ENCODE measurements around the gene PCDHB8.
"Not testable (repeated sequence)": the region's sequence is repeated elsewhere in the genome, so short reads cannot be mapped to it uniquely, and the experiment has no call there.

PCDHB8 gene

DNA sequence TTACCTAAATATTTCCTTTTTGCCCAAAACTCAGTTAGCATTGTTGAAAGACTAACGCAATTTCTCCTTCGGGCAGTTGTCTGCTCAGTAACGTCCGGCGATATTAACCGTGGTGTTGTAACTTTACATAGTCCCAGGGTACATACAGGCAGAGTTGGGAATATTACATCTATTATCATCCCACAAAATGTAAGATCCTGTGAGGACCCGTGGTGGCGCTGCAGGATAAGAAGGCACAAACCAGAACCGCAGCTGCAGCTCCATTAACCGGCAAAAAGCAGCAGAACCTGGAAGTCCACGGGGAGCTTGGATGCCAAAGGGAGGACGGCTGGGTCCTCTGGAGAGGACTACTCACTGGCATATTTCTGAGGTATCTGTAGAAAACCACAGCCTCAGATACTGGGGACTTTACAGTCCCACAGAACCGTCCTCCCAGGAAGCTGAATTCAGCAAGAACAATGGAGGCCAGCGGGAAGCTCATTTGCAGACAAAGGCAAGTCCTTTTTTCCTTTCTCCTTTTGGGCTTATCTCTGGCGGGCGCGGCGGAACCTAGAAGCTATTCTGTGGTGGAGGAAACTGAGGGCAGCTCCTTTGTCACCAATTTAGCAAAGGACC, at the start of gene PCDHB8:
PCDHB8 (plus strand) TSS at position 214 of the 615 bp plus-strand sequence; CDS start at position 459, 245 bp downstream.
- DNase-seq = not testable (repeated sequence)

DNA sequence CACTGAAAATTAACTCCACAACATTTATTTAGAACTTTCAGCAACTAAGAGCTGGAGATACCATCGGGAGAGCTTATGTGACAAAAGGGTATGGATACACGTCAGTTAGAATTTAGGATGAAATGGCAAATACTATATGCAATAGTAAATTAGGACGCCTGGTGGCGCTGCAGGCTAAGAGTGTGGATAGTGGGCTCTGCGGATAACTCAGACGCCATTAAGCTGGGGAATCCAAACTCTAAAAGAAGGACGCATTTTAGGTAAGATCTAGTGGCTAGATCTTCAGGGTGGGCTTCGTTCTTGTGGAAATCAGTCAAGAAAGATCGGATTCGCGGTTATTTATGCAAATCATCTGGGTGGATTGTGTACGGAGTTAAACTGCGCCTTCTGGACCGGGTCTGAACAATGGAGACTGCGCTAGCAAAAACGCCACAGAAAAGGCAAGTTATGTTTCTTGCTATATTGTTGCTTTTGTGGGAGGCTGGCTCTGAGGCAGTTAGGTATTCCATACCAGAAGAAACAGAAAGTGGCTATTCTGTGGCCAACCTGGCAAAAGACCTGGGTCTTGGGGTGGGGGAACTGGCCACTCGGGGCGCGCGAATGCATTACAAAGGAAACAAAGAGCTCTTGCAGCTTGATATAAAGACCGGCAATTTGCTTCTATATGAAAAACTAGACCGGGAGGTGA, 42.4 kb upstream of the PCDHB8 start, which contains the start of gene PCDHB5:
PCDHB5 (plus strand) TSS at position 177 of the 688 bp plus-strand sequence; CDS start at position 406, 229 bp downstream.
- no peak for DNase-seq

DNA sequence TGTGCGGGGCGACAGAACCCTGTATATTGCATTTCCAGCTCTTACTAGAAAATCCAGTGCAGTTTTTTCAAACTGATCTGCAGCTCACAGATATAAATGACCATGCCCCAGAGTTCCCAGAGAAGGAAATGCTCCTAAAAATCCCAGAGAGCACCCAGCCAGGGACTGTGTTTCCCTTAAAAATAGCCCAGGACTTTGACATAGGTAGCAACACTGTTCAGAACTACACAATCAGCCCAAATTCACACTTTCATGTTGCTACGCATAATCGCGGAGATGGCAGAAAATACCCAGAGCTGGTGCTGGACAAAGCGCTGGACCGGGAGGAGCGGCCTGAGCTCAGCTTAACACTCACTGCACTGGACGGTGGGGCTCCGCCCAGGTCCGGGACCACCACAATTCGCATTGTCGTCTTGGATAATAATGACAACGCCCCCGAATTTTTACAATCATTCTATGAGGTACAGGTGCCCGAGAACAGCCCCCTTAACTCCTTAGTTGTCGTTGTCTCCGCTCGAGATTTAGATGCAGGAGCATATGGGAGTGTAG, 41.8 kb upstream of the PCDHB8 start:
- no peak for DNase-seq

DNA sequence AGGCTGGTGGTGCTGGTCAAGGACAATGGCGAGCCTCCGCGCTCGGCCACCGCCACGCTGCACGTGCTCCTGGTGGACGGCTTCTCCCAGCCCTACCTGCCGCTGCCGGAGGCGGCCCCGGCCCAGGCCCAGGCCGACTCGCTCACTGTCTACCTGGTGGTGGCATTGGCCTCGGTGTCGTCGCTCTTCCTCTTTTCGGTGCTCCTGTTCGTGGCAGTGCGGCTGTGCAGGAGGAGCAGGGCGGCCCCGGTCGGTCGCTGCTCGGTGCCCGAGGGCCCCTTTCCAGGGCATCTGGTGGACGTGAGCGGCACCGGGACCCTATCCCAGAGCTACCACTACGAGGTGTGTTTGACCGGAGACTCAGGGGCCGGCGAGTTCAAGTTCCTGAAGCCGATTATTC, 40.2 kb upstream of the PCDHB8 start:
- DNase-seq = not testable (repeated sequence)

DNA sequence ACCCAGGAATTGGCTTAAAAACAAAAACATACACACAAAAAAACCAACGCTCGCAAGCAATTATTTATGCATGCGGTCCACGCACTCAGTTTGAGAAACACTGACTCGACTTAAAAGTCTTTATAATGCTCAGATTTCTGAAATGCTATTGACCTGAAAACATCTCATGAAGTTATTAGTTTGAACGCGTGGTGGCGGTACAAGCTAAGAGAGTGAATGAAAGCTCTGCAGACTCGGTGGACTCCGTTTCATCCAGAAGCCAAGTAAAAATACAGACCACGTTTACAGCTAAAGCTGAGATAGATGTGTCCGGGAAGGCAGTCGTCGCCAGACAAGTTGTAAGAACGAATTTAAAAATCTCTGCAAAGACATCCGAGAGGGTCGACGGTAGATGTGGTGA, 27.8 kb upstream of the PCDHB8 start, which contains the start of gene PCDHB6:
PCDHB6 (plus strand) TSS at position 246 of the 400 bp plus-strand sequence. CDS start 201 bp downstream, outside the sequence.
- DNase-seq = no peak

DNA sequence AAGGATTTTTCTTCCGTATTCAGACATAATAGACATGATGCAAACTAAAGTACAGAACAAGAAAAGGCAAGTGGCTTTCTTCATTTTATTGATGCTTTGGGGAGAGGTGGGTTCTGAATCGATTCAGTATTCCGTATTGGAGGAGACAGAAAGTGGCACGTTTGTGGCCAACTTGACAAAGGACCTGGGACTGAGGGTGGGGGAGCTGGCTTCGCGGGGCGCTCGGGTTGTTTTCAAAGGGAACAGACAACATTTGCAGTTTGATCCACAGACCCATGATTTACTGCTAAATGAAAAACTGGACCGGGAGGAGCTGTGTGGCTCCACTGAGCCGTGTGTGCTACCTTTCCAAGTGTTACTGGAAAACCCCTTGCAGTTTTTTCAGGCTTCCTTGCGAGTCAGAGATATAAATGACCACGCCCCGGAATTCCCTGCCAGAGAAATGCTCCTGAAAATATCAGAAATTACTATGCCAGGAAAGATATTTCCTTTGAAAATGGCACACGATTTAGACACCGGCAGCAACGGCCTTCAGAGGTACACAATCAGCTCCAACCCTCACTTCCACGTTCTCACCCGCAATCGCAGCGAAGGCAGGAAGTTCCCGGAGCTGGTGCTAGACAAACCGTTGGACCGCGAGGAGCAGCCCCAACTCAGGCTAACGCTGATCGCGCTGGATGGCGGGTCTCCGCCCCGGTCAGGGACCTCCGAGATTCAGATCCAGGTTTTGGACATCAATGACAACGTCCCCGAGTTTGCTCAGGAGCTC, 27.2 kb upstream of the PCDHB8 start:
- no peak for DNase-seq

DNA sequence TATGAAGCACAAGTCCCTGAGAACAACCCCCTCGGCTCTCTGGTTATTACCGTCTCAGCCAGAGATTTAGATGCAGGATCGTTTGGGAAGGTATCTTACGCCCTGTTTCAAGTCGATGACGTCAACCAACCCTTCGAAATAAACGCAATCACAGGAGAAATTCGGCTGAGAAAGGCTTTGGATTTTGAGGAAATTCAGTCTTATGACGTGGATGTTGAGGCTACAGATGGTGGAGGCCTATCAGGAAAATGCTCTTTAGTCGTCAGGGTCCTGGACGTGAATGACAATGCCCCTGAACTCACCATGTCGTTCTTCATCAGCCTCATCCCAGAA, 26.6 kb upstream of the PCDHB8 start:
- no peak for DNase-seq

DNA sequence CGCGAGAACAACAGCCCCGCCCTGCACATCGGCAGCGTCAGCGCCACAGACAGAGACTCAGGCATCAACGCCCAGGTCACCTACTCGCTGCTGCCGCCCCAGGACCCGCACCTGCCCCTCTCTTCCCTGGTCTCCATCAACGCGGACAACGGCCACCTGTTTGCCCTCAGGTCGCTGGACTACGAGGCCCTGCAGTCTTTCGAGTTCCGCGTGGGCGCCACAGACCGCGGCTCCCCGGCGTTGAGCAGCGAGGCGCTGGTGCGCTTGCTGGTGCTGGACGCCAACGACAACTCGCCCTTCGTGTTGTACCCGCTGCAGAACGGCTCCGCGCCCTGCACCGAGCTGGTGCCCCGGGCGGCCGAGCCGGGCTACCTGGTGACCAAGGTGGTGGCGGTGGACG, 26.0 kb upstream of the PCDHB8 start:
- not testable (repeated sequence) for DNase-seq

DNA sequence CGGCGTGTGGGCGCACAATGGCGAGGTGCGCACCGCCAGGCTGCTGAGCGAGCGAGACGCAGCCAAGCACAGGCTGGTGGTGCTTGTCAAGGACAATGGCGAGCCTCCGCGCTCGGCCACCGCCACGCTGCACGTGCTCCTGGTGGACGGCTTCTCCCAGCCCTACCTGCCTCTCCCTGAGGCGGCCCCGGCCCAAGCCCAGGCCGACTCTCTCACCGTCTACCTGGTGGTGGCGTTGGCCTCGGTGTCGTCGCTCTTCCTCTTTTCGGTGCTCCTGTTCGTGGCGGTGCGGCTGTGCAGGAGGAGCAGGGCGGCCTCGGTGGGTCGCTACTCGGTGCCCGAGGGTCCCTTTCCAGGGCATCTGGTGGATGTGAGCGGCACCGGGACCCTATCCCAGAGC, 25.5 kb upstream of the PCDHB8 start:
- DNase-seq = not testable (repeated sequence)

DNA sequence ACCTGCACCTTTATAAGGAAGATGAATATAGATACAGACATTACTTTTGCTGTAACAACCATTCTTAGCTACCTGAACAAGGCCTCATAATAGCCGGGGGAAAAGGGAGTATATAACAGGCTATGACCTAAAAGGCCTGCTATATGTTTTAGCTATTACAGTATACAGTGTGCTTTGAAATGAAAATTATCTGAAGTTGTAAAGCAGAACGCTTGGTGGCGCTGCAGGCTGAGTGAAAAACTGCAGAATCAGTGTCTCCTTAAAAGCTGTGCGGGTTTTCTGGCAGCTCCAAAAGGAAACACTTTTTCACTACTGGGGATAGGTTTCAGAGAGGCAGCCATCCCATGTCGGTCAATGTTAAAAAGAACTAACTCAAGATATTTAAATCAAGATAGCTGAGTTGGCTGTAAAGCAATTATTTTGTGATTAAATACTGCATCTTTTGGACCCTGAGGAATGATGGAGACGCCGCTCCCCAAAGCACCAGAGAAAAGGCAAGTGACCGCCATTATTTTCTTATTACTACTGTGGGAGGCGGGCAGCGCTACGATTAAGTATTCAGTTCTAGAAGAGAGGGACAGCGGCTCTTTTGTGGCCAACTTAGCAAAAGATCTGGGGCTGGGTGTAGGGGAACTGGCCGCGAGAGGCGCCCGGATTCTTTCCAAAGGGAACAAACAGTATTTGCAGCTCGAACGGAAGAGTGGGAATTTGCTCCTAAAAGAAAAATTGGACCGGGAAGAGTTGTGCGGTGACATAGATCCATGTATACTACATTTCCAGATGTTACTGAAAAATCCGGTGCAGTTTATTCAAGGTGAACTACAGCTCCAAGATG, 21.8 kb upstream of the PCDHB8 start:
- DNase-seq = no peak

DNA sequence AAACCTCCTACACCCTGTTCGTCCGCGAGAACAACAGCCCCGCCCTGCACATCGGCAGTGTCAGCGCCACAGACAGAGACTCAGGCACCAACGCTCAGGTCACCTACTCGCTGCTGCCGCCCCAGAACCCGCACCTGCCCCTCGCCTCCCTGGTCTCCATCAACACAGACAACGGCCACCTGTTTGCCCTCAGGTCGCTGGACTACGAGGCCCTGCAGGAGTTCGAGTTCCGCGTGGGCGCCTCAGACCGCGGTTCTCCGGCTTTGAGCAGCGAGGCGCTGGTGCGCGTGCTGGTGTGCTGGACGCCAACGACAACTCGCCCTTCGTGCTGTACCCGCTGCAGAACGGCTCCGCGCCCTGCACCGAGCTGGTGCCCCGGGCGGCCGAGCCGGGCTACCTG, 20.2 kb upstream of the PCDHB8 start:
- DNase-seq = not testable (repeated sequence)

DNA sequence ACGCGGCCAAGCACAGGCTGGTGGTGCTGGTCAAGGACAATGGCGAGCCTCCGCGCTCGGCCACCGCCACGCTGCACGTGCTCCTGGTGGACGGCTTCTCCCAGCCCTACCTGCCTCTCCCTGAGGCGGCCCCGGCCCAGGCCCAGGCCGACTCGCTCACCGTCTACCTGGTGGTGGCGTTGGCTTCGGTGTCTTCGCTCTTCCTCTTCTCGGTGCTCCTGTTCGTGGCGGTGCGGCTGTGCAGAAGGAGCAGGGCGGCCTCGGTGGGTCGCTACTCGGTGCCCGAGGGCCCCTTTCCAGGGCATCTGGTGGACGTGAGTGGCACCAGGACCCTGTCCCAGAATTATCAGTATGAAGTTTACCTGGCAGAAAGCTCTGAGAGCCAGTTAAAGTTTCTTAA, 19.7 kb upstream of the PCDHB8 start:
- DNase-seq = not testable (repeated sequence)

DNA sequence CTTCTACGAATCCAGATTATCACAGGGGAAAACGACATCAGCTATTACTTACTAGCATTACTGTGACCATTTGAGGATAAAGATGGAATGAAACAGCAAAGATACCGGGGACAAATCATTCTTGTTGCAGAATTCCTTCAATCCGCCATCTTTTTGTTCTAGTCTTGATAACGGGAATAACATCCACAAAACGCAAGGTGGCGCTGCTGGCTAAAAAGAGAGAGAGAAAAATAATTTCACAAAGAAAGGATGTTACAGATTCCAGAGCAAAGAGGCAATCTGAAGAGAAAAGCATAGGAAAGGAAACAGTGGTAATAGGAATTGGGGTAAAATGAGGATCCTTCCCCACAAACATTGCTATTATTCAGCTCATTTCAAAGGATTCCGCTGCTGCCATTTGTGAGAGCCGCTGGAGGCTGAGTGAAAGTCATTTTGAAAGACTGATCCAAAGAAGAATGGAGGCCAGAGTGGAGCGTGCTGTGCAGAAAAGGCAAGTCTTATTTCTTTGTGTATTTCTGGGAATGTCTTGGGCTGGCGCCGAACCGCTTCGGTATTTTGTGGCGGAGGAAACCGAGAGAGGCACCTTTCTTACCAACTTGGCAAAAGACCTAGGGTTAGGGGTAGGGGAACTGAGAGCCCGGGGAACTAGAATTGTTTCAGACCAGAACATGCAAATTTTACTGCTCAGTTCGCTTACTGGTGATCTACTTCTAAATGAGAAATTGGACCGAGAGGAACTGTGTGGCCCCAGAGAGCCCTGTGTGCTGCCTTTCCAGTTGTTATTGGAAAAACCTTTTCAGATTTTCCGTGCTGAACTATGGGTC, 5.0 kb upstream of the PCDHB8 start, which contains the start of gene PCDHB7:
PCDHB7 (plus strand) TSS at position 264 of the 824 bp plus-strand sequence; CDS start at position 456, 192 bp downstream.
- no peak for DNase-seq

DNA sequence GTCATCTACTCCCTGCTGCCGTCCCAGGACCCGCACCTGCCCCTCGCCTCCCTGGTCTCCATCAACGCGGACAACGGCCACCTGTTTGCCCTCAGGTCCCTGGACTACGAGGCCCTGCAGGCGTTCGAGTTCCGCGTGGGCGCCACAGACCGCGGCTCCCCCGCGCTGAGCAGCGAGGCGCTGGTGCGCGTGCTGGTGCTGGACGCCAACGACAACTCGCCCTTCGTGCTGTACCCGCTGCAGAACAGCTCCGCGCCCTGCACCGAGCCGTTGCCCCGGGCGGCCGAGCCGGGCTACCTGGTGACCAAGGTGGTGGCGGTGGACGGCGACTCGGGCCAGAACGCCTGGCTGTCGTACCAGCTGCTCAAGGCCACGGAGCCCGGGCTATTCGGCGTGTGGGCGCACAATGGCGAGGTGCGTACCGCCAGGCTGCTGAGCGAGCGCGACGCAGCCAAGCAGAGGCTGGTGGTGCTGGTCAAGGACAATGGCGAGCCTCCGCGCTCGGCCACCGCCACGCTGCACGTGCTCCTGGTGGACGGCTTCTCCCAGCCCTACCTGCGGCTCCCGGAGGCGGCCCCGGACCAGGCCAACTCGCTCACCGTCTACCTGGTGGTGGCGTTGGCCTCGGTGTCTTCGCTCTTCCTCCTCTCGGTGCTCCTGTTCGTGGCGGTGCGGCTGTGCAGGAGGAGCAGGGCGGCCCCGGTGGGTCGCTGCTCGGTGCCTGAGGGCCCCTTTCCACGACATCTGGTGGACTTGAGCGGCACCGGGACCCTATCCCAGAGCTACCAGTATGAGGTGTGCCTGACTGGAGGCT, 3.1 kb upstream of the PCDHB8 start:
- not testable (repeated sequence) for DNase-seq

DNA sequence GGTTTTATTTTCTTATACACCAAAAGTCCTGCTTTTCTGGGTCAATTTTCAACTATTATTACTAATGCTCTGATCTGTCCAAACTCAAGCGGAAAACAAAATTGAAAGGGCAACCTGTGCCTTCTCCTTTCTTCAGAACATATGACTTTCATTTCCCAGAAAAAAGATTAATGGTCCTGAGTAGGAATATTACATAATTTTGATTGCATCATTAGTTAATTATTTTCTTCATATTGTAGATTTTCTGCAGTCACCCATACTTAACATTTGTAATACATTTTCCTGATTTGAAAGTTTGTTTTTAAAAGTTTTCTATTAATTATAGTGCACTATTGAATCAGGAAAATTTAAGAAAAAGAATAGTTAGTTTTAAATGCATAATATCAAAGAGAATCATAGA, 1.7 kb upstream of the PCDHB8 start:
- no peak for DNase-seq

DNA sequence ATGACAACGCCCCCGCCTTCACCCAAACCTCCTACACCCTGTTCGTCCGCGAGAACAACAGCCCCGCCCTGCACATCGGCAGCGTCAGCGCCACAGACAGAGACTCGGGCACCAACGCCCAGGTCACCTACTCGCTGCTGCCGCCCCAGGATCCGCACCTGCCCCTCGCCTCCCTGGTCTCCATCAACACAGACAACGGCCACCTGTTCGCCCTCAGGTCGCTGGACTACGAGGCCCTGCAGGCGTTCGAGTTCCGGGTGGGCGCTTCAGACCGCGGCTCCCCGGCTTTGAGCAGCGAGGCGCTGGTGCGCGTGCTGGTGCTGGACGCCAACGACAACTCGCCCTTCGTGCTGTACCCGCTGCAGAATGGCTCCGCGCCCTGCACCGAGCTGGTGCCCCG, 1.8 kb downstream of the PCDHB8 start:
- DNase-seq = not testable (repeated sequence)

DNA sequence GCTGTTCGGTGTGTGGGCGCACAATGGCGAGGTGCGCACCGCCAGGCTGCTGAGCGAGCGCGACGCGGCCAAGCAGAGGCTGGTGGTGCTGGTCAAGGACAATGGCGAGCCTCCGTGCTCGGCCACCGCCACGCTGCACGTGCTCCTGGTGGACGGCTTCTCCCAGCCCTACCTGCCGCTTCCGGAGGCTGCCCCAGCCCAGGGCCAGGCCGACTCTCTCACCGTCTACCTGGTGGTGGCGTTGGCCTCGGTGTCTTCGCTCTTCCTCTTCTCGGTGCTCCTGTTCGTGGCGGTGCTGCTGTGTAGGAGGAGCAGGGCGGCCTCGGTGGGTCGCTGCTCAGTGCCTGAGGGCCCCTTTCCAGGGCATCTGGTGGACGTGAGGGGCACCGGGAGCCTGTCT, 2.3 kb downstream of the PCDHB8 start:
- not testable (repeated sequence) for DNase-seq

DNA sequence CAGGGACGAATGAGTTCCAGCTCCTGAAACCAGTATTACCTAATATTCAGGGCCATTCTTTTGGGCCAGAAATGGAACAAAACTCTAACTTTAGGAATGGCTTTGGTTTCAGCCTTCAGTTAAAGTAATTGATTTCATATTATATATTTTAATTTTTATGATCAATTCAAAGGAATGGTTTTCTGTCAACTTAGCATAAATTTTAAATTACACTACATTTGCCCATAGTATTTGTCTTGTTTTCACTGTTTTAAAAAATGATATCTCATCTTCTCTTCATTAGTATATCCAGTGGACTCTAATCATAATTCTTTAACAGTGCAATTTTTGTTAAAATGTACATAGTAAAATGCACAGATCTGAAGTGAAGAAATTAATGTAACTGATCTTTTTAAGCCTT, 2.7 kb downstream of the PCDHB8 start:
- DNase-seq = no peak

DNA sequence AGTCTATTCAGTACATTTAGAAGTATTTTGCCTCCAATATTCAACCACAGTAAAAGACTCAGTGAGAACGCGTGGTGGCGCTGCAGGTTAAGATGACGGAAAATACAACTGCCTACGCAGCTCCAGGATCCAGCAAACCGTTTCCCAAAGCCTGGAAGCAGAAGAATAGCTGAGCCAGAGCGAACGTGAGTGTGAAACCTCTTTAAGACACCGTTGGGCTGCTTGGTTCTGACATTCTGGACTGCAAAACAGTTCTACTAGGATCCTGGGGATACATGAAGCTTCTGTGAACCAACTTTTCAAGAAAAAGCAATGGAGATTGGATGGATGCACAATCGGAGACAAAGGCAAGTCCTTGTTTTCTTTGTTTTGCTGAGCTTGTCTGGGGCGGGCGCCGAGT, 4.7 kb downstream of the PCDHB8 start, which contains the start of gene PCDHB16:
PCDHB16 (plus strand) TSS at position 140 of the 400 bp plus-strand sequence; CDS start at position 313, 173 bp downstream.
- DNase-seq = no peak

DNA sequence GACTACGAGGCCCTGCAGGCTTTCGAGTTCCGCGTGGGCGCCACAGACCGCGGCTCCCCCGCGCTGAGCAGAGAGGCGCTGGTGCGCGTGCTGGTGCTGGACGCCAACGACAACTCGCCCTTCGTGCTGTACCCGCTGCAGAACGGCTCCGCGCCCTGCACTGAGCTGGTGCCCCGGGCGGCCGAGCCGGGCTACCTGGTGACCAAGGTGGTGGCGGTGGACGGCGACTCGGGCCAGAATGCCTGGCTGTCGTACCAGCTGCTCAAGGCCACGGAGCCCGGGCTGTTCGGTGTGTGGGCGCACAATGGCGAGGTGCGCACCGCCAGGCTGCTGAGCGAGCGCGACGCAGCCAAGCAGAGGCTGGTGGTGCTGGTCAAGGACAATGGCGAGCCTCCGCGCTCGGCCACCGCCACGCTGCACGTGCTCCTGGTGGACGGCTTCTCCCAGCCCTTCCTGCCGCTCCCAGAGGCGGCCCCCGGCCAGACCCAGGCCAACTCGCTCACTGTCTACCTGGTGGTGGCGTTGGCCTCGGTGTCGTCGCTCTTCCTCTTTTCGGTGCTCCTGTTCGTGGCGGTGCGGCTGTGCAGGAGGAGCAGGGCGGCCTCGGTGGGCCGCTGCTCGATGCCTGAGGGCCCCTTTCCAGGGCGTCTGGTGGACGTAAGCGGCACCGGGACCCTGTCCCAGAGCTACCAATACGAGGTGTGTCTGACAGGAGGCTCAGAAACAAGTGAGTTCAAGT, 6.7 kb downstream of the PCDHB8 start:
- DNase-seq = not testable (repeated sequence)

Data from GF-D8 (cell line).